G401.6 (cell line): ENCODE data around the gene JAK2.
"Not testable (repeated sequence)": the region's sequence is repeated elsewhere in the genome, so short reads cannot be mapped to it uniquely, and the experiment has no call there.

Source experiments
- FAIRE-seq: peaks from 2 replicates; lab custom pipeline; 2012; peaks lifted over from hg19 to GRCh38; lab: Jason Lieb, UNC

Gene JAK2

DNA sequence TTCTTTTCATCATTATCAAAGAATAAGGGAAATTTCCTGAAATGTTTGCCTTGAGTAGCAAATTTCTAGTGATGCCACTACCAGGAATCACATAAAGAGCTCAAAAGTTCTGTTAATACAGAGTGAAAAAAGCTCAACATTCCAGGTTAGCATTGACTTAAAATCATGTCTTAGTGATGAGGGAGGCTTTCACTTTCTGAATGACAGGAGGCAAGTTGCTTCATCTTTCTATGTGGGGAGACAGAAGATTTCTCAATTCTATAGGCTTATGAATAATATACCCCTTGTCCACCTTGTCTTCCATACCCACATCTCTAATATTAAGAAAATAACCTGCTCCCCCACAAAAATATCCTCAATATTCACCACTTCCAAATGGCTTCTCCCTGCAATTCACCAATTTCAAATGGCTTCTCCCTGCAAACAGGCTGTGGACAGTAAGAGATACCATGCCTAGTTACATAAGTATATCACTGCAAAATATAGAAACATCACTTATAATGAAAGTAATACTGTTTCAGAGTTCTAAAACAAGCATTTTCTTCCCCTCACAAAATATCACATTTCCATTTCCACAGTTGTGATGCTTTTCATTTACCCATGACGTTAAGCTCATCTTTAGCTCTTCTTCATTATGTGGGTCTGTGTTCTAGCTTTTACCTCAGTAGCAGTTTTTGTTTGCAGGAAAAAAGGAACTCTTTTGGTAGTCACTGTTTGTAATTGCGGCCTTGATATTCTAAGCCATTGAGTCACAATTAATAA lies 2.2 kb upstream of the JAK2 start:
- FAIRE-seq = no peak

DNA sequence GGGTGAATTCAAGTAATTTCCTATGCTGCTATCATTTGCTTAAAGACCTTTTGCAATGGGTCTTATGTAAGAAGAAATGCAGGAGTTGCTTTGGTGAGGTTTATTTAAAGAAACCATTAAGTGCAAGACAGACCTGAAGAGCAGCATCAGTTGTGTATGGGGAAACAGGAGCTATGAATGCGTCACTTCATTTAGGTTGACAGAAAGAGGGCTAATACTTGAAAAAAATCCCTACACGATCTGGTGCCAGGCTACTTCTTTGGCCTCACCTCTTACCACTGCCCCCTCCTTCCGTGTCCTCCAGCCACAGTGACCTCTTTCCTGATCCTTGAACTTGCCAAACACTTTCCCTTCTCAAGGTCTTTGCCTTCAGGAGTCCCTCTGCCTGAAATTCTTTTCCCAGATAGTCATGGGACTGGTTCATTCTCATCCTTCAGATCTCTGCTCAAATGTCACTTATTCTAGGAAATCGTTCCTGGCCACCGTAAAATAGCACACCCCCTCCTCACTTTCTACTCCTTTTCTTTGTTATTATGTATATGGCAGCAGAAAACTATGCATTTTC lies 1.4 kb upstream of the JAK2 start:
- FAIRE-seq = no peak

GRCh38 chr9:4984171-4984620 lies 876 bp upstream of the JAK2 start:
- FAIRE-seq = no peak

- no peak for FAIRE-seq
These were observed 554 bp downstream of the JAK2 start for GRCh38 chr9:4985386-4986266.

DNA sequence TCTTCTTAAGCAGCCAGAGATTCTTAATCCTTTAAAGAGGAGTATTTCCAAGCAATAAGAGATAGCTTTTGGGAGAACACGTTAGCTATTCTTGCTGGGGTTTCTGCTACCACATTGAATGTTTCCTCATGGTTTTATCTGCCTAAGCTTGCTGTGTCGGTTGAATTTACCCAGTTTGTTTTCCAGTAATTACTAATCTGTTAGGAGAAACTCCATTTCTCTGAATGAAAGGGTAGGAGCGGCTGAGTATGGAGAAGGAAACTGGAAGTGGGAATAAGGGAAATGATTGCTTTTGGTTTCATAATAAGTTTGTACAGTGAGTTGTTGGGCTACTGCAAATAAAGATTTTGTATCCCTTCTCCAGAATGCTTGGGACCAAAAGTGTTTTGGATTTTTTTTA lies 1.2 kb downstream of the JAK2 start:
- no peak for FAIRE-seq

DNA sequence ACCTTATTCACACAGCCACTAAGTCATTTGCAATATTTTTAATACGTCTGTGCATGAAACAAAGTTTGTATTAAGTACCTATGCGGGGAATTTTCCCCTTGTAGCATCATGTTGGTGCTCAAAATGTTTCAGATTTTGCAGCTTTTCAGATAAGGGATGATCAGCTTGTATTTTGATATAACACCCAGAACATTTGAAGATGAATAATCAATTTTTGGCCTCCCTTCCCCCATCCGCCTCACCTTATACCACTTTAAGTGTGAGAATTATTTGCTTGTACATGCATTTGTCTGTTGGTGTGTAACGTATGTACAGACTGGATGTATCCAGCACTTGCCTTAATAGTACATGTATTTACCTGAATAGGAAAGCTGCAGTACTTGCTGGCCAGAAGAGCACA lies 1.7 kb downstream of the JAK2 start:
- no peak for FAIRE-seq

DNA sequence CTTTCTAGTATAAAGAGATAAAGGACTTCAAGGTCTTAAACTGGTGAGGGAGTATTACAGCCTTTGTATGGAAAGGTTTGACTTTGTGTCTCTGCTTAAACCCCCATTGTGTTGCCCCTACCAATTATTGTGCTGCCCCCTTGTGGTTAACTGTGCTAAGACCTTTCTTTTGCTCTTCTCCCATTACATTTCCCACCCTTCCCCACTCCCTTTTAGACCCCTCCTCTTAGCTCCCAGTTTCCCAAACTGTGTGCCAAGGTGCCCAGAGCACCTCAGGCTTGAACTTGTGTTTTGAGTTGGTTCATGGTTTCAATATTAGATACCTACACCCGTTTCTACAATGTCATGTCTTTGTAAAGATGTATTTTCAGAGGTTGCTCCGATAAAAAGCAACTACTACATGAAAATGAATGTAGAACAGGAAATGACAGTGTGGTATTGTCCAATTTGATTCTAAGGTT lies 2.9 kb downstream of the JAK2 start:
- peak; percentile 93 for FAIRE-seq

GRCh38 chr9:4992872-4993271 lies 7.8 kb downstream of the JAK2 start:
- FAIRE-seq = no peak

GRCh38 chr9:4994166-4994890 lies 9.3 kb downstream of the JAK2 start:
- no peak for FAIRE-seq

GRCh38 chr9:4997196-4997595 lies 12.1 kb downstream of the JAK2 start:
- no peak for FAIRE-seq

- no peak for FAIRE-seq
These were observed 12.6 kb downstream of the JAK2 start for GRCh38 chr9:4997631-4998030.

GRCh38 chr9:5002811-5003210 lies 17.7 kb downstream of the JAK2 start:
- FAIRE-seq = no peak

DNA sequence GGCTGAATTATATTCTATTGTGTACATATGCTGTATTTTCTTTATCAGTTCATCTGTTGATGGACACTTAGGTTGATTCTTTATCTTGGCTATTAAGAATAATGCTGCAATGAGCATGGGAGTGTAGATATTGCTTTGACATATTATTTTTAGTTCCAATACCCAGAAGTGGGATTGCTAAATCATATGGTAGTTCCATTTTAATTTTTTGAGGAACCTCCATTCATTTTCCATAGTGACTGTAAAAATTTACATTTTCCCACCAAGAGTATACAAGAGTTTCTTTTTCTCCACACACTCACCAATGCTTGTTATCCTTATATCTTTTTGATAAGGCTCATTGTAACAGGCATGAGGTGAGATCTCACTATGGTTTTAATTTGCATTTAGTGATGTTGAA lies 19.4 kb downstream of the JAK2 start:
- FAIRE-seq = no peak

DNA sequence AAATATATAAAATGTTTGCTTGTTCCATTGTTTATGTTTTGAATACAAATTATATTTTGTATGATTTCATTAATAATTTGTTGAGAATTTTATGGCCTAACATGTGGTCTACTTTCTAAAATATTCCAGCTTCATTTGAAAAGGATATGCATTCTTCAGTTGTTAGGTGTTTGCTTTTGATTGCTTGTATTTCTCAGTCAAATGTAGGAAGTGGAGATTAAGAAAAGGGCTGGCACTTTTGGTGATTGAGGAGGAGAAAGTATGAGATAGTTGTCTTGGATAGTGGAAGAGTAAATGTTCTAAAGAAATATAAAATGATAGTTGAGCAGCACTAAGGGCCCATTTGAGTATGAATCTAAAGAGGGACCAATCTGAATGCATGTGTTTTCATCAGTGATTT lies 23.1 kb downstream of the JAK2 start:
- no peak for FAIRE-seq

GRCh38 chr9:5013374-5013773 lies 28.3 kb downstream of the JAK2 start:
- FAIRE-seq = peak; percentile 49

DNA sequence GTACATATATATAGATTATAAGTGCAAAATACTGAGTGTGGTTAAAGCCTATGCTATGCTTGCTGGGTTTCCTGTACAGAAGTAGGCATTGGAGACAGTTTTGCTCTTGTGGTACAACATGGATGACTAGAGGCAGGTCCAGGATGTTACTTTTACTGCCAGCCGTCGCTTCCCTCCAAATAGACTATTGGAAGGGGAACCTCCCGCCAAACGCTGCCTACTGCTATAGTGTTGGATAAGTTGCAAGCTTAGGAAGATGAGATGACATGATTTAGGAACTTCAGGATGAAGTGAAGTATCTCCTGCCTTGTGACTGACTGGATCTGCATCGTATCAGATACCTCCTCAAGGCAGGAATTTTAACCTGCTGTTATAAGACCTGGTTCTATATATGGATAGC lies 30.9 kb downstream of the JAK2 start:
- FAIRE-seq = no peak

DNA sequence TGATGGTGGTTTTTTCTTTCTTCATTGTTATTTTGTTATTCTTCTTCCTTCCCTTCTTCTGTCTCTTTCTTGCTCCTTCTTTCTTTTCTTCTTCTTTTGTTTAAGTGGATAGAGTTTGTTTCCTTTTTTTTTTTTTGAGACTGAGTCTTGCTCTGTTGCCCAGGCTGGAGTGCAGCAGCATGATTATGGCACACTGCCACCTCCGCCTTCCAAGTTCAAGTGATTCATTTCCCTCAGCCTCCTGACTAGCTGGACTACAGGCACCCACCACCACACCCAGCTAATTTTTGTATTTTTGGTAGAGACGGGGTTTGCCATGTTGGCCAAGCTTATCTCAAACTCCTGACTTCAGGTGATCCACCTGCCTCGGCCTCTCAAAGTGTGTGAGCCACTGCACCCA lies 40.3 kb downstream of the JAK2 start:
- no peak for FAIRE-seq

- FAIRE-seq = not testable (repeated sequence)
These were observed 46.9 kb downstream of the JAK2 start for GRCh38 chr9:5031941-5032340.

- no peak for FAIRE-seq
These were observed 55.8 kb downstream of the JAK2 start for GRCh38 chr9:5040730-5041389.

DNA sequence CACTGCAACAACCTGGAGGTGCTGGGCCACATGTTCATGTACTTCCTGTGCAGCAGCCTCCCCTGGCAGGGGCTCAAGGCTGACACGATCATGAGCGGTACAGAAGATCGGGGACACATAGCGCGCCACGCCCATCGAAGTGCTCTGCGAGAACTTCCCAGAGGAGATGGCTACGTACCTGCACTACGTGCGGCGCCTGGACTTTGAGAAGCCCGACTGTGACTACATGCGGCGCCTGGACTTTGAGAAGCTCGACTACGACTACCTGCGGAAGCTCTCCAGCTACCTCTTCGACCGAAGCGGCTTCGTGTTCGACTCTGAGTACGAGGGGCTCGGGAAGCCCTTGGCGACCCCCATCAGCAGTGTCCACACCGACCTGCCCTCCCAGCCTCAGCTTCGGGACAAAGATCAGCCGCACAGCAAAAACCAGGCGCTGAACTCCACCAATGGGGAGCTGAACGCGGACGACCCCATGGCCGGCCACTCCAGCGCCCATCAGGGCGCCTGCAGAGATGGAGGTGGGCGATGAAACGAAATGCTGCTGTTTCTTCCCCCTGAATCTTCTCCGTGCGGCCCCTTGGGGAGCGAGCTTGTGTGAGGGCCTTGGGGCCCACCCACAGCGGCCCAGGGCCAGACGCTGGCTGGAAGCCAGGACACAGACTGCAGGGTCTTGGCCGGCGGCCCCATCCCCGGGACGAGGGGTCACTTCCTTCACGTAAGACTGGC lies 56.5 kb downstream of the JAK2 start:
- FAIRE-seq = no peak

DNA sequence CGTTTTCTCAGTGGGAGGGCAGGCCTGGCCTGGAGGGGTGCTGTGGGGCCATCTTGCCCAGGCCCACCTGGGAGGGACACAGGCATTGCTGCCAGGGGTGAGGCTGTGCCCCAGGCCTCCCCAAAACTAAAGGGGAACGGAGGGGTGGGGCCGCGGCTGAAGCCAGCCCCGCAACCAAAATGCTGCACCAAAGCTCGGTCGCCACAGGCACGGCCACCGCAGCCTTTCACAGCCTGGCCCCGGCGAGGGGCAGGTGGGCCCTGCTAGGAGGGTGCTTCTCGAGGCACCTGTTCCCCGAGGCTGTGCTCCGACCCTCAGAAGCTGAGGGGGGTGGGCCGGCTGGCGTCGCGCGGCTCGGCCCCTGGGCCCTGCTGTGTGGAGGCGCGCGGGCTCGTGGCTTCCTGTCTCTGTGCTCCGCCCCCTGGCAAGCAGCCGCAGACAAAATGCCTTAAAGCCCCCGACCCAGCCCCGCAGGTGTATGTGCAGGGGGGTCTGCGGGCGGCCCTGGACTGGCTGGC lies 57.6 kb downstream of the JAK2 start:
- FAIRE-seq = no peak
